ENCODE results near the gene ERCC4.
A peak's percentile ranks its signal among the peaks of the same experiment; 100 is the strongest.
"Not testable (repeated sequence)": the region's sequence is repeated elsewhere in the genome, so short reads cannot be mapped to it uniquely, and the experiment has no call there.

Gene ERCC4

DNA sequence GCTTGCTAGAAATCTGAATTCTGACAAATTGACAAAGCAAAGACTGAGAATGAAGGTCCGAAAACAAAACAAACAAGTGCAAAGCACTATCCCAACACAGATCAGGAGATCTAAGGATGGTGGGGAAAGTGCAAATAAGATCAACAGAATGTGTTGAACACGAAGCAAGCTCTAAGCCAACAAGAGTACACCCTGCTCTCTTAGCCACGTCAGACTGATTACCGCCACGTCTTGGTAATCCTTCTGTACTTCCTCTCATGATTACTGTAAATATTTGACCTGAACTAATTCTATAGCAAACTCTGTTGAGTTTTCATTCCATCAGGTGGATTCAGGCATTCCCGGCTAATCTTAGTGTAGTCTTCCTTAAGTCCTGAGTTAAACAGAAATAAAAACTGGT lies 34.3 kb upstream of the ERCC4 start:
- H3K4me3 ChIP-seq (ENCODE audit: low read depth, low read length), result no peak overlapping the region
- no peak for DNase-seq (ENCODE audit: low read depth)
- TF ChIP-seq, protein P1, sequence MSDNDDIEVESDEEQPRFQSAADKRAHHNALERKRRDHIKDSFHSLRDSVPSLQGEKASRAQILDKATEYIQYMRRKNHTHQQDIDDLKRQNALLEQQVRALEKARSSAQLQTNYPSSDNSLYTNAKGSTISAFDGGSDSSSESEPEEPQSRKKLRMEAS (IDR thresholded peaks at IDR 0.05; ENCODE audit: low read depth, low read length), result no peak
- no peak for TF ChIP-seq MYC (IDR thresholded peaks at IDR 0.05; ENCODE audit: low read depth, low read length)
- TF ChIP-seq POLR2A (IDR thresholded peaks at IDR 0.05; ENCODE audit: extremely low read depth, insufficient read length), result no peak
- TF ChIP-seq, protein P2, sequence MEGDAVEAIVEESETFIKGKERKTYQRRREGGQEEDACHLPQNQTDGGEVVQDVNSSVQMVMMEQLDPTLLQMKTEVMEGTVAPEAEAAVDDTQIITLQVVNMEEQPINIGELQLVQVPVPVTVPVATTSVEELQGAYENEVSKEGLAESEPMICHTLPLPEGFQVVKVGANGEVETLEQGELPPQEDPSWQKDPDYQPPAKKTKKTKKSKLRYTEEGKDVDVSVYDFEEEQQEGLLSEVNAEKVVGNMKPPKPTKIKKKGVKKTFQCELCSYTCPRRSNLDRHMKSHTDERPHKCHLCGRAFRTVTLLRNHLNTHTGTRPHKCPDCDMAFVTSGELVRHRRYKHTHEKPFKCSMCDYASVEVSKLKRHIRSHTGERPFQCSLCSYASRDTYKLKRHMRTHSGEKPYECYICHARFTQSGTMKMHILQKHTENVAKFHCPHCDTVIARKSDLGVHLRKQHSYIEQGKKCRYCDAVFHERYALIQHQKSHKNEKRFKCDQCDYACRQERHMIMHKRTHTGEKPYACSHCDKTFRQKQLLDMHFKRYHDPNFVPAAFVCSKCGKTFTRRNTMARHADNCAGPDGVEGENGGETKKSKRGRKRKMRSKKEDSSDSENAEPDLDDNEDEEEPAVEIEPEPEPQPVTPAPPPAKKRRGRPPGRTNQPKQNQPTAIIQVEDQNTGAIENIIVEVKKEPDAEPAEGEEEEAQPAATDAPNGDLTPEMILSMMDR (IDR thresholded peaks at IDR 0.05; ENCODE audit: low read depth, low read length), result no peak

DNA sequence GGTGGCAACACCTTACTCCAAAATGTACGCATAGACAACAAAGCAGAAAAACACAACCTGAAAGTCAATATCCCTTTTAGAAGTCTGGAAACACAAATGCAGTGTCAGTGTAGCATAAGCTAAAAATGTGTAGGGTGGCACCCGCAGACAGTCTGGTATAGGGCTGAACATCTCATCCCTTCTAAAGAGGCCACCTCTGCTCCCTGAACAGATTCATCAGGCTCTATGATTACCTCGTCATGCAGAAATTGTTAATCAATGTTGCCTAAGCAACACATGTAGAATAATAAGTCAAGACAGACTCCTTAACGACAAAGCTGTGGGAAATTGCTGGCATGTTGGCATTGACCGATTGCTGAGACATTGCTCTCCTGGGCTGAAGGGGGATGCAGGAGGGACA lies 33.3 kb upstream of the ERCC4 start:
- TF ChIP-seq POLR2A (IDR thresholded peaks at IDR 0.05; ENCODE audit: extremely low read depth, insufficient read length), result no peak
- no peak for TF ChIP-seq MYC (IDR thresholded peaks at IDR 0.05; ENCODE audit: low read depth, low read length)
- TF ChIP-seq, protein P2 (IDR thresholded peaks at IDR 0.05; ENCODE audit: low read depth, low read length), result no peak
- TF ChIP-seq, protein P1 (IDR thresholded peaks at IDR 0.05; ENCODE audit: low read depth, low read length), result no peak
- H3K4me3 ChIP-seq (ENCODE audit: low read depth, low read length), result no peak overlapping the region
- DNase-seq (ENCODE audit: low read depth), result no peak

DNA sequence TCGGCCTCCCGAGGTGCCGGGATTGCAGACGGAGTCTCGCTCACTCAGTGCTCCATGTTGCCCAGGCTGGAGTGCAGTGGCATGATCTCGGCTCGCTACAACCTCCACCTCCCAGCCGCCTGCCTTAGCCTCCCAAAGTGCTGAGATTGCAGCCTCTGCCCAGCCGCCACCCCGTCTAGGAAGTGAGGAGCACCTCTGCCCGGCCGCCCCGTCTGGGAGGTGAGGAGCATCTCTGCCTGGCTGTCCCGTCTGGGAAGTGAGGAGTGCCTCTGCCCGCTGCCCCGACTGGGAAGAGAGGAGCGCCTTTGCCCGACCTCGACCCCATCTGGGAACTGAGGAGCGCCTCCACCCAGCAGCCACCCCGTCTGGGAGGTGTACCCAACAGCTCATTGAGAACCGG lies 30.6 kb upstream of the ERCC4 start:
- not testable (repeated sequence) for DNase-seq (ENCODE audit: low read depth); H3K4me3 ChIP-seq (ENCODE audit: low read depth, low read length)

DNA sequence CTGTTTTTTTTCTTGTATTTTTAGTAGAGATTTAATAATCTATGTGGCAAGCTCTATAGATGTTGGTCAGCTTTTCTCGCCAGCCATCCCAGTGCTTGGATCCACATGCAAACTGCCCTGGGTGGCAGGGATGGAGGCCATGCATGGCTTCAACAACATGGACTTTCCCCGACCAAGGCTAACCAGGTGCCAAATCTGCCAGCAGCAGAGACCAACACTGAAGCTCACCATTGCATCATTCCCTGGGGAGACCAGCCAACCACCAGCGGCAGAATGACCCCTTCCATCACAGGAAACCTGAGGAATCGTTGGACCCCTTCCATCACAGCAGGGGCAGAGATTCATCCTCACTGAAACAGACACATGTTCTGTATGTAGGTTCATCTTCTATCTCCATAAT lies 27.7 kb upstream of the ERCC4 start:
- H3K4me3 ChIP-seq (ENCODE audit: low read depth, low read length), result no peak overlapping the region
- TF ChIP-seq, protein P2 (IDR thresholded peaks at IDR 0.05; ENCODE audit: low read depth, low read length), result no peak
- TF ChIP-seq MYC (IDR thresholded peaks at IDR 0.05; ENCODE audit: low read depth, low read length) (no peak), POLR2A (IDR thresholded peaks at IDR 0.05; ENCODE audit: extremely low read depth, insufficient read length) (no peak)
- TF ChIP-seq, protein P1 (IDR thresholded peaks at IDR 0.05; ENCODE audit: low read depth, low read length), result no peak
- DNase-seq (ENCODE audit: low read depth), result no peak

DNA sequence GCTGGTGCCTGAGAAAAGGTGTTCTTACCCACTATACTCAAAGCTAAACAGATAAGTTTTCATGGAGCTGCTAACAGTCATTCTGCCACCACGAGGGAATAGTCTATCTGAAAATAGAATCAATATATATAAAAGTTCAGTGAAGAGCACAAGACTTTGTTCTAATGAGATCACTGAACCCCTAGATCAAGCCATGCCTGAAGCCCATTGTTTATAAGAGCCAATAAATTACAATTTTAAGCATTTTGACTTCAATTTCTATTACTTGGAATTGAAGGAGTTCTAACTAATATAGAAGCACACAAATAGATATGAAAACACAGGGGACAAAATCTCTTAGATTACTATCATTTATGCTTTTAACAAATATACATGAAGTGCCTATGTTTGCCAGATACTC lies 24.4 kb upstream of the ERCC4 start:
- no peak overlapping the region for H3K4me3 ChIP-seq (ENCODE audit: low read depth, low read length)
- TF ChIP-seq MYC (IDR thresholded peaks at IDR 0.05; ENCODE audit: low read depth, low read length) (no peak), POLR2A (IDR thresholded peaks at IDR 0.05; ENCODE audit: extremely low read depth, insufficient read length) (no peak)
- TF ChIP-seq, protein P1 (IDR thresholded peaks at IDR 0.05; ENCODE audit: low read depth, low read length), result no peak
- no peak for DNase-seq (ENCODE audit: low read depth)

DNA sequence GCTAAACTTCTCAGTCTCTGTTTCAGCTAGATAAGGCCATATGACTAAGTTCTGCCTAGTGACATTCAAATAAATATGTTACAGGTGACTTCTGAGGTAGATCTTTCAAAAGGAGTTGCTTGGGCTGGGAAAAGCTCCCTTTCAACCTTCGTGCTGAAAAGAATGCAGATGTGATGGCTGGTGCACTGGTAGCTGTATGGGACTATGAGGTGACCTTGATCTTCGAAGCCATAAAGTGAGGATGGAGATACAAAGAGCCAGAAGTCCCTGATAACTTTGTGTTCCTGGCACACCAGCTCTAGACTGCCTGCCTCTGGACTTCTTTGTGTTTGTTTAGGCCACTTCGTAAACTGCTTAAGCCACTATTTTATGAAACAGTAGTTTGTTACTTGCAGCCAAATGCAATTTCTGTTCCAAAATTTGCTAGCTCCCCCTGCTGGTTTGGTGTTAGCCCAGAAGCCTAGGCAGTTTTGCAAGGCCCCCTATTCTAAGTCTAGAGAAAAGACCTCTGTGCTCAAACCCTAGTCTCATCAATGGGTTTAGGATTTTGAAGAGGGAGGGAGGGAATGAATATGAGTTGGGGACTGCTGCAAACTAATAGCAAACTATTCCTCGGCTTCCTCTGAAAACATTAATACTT lies 23.3 kb upstream of the ERCC4 start:
- DNase-seq (ENCODE audit: low read depth), result peak; percentile 19
- no peak overlapping the region for H3K4me3 ChIP-seq (ENCODE audit: low read depth, low read length)
- TF ChIP-seq POLR2A (IDR thresholded peaks at IDR 0.05; ENCODE audit: extremely low read depth, insufficient read length), result no peak
- TF ChIP-seq, protein P2 (IDR thresholded peaks at IDR 0.05; ENCODE audit: low read depth, low read length), result peak; percentile 40

DNA sequence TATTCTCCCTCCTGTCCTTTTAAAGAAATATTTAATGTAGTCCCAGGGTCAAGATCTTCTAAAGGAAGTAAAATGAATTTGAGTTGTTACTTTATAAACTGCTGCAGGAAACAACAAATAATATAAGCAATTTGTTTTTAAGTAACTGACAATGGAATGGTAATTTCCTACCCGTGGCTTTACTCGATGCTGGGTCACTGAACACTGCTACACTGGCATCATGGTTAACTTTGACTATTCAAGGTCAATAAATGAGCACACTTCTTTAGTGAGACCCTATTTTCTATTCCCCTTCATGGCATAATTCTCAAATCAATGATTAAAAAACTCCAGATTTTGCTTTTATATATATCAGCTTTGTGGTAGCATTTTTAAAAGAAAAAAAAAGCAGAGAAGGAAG lies 22.1 kb upstream of the ERCC4 start:
- TF ChIP-seq, protein P1 (IDR thresholded peaks at IDR 0.05; ENCODE audit: low read depth, low read length), result no peak
- TF ChIP-seq POLR2A (IDR thresholded peaks at IDR 0.05; ENCODE audit: extremely low read depth, insufficient read length) (no peak), MYC (IDR thresholded peaks at IDR 0.05; ENCODE audit: low read depth, low read length) (no peak)
- TF ChIP-seq, protein P2 (IDR thresholded peaks at IDR 0.05; ENCODE audit: low read depth, low read length), result no peak
- DNase-seq (ENCODE audit: low read depth), result no peak
- H3K4me3 ChIP-seq (ENCODE audit: low read depth, low read length), result no peak overlapping the region
